ENCODE results near the gene GRPEL1. TPM values are rescaled to one million over a fixed set of nuclear protein-coding genes. Genes with fewer than 3 reads are reported as not detected.

The GRPEL1 gene
- total and polyA plus RNA-seq, 9 of the 15 experiments (the other 6 are each of a cell fraction or from before 2014, with no cell fraction given) = 43.4 to 192 (median 86.6) TPM

- no peak for TF ChIP-seq ZNF318 (IDR thresholded peaks at IDR 0.05; ENCODE audit: borderline replicate concordance in 1 of 2, low read depth in 1 of 2)
- TF ChIP-seq ZNF507 (tag; conservative IDR thresholded peaks at IDR 0.05) = no peak
- no peak for TF ChIP-seq HES1 (IDR thresholded peaks at IDR 0.05; ENCODE audit: low read depth)
- peak; percentile 18 to 20 for TF ChIP-seq E2F6 (IDR thresholded peaks at IDR 0.05; ENCODE audit: borderline replicate concordance in 1 of 2, extremely low read depth in 1 of 2, insufficient read depth in 1 of 2, insufficient read length in 1 of 2, low read depth in 1 of 2, low read length in 1 of 2, poor library complexity in 1 of 2, severe bottlenecking in 1 of 2)
- TF ChIP-seq ERF (CRISPR knock-in tag; IDR thresholded peaks at IDR 0.05) = no peak
- TF ChIP-seq NUFIP1 (IDR thresholded peaks at IDR 0.05; ENCODE audit: partially characterized antibody) = no peak
- TF ChIP-seq RBBP5 (IDR thresholded peaks at IDR 0.05; ENCODE audit: borderline replicate concordance, insufficient read depth, low read length, poor library complexity, severe bottlenecking) = peak; percentile 86
- TF ChIP-seq PCBP1 (IDR thresholded peaks at IDR 0.05; ENCODE audit: low read depth, low read length, poor library complexity, severe bottlenecking) = peak; percentile 20
- TF ChIP-seq NKRF (IDR thresholded peaks at IDR 0.05; ENCODE audit: borderline replicate concordance) = 0 out of 2 replicates have a peak, but pooled peaks have one; percentile 26
- 0 out of 2 replicates have a peak, but pooled peaks have one; percentile 24 for TF ChIP-seq CREB3L1 (IDR thresholded peaks at IDR 0.05; ENCODE audit: borderline replicate concordance, low read depth)
Measured at GRCh38 chr4:7043284-7044136, 24.4 kb downstream of the GRPEL1 start, which contains the start of gene TADA2B (continued).

Measured in K562 (cell line).